ENCODE data around the gene ANKLE1. TPM values are rescaled to one million over a fixed set of nuclear protein-coding genes. Genes with fewer than 3 reads are reported as not detected.

ANKLE1 gene
- total RNA-seq, 3 donors from 2014 or later = 0.96 to 1.6 (median 1.0) TPM

- peak overlapping the region; percentile 87 for H3K27ac ChIP-seq
- peak overlapping the region; percentile 85 to 92 (median 89) for H3K4me3 ChIP-seq
- H3K4me1 ChIP-seq = peaks cover 7 to 13% of the 10 kb centered on the region in 2 donors
- H3K9me3 ChIP-seq = no peaks in the 10 kb centered on the region
- no peaks in the 10 kb centered on the region for H3K27me3 ChIP-seq
- intact Hi-C loops (cut with DNase I; ENCODE audit: low total_unique reads) = loop anchor here (10.0 kb wide), 1 partner anchor 75 kb away; no protein-coding TSS in a partner anchor
- DNase-seq (ENCODE audit: low spot score in 2 of 2) = no peak
- no peaks in the 10 kb centered on the region for H3K36me3 ChIP-seq
- no peak for TF ChIP-seq POLR2AphosphoS5 (IDR thresholded peaks at IDR 0.05)
These were observed 28.3 kb downstream of the ANKLE1 start for GRCh38 chr19:17309965-17310461.

- peaks cover 5 to 7% of the 10 kb centered on the region in 2 donors for H3K4me1 ChIP-seq
- no peak for TF ChIP-seq POLR2A (IDR thresholded peaks at IDR 0.05)
- no peak for TF ChIP-seq CTCF (IDR thresholded peaks at IDR 0.05)
- no peak for TF ChIP-seq POLR2AphosphoS5 (IDR thresholded peaks at IDR 0.05)
- intact Hi-C loops (cut with DNase I; ENCODE audit: low total_unique reads) = no loop called here
- no peaks in the 10 kb centered on the region for H3K27me3 ChIP-seq
- H3K4me3 ChIP-seq = no peak overlapping the region
- DNase-seq (ENCODE audit: low spot score in 2 of 2) = no peak
- no peak overlapping the region for H3K27ac ChIP-seq
- H3K9me3 ChIP-seq = no peaks in the 10 kb centered on the region
- no peaks in the 10 kb centered on the region for H3K36me3 ChIP-seq
These were observed 29.9 kb downstream of the ANKLE1 start for GRCh38 chr19:17311455-17312188.

- intact Hi-C loops (cut with DNase I; ENCODE audit: low total_unique reads) = no loop called here
- Histone ChIP-seq H3K36me3 (no peaks in the 10 kb centered on the region), H3K4me1 (peaks cover 5 to 7% of the 10 kb centered on the region in 2 donors), H3K27ac (no peak overlapping the region), H3K27me3 (no peaks in the 10 kb centered on the region), H3K4me3 (no peak overlapping the region), H3K9me3 (no peaks in the 10 kb centered on the region)
- TF ChIP-seq POLR2A (IDR thresholded peaks at IDR 0.05) (no peak), POLR2AphosphoS5 (IDR thresholded peaks at IDR 0.05) (no peak), CTCF (IDR thresholded peaks at IDR 0.05) (no peak)
- no peak for DNase-seq (ENCODE audit: low spot score in 2 of 2)
These were observed 30.8 kb downstream of the ANKLE1 start for GRCh38 chr19:17312189-17313113.

GRCh38 chr19:17314007-17314593 lies 32.4 kb downstream of the ANKLE1 start:
- Histone ChIP-seq H3K4me1 (peaks cover 5 to 7% of the 10 kb centered on the region in 2 donors), H3K27me3 (no peaks in the 10 kb centered on the region), H3K9me3 (no peaks in the 10 kb centered on the region), H3K36me3 (no peaks in the 10 kb centered on the region), H3K27ac (no peak overlapping the region), H3K4me3 (no peak overlapping the region)
- no peak for TF ChIP-seq CTCF (IDR thresholded peaks at IDR 0.05)
- TF ChIP-seq POLR2A (IDR thresholded peaks at IDR 0.05) = no peak
- TF ChIP-seq POLR2AphosphoS5 (IDR thresholded peaks at IDR 0.05) = no peak
- no peak for DNase-seq (ENCODE audit: low spot score in 2 of 2)
- intact Hi-C loops (cut with DNase I; ENCODE audit: low total_unique reads) = no loop called here

GRCh38 chr19:17318966-17319365 lies 37.3 kb downstream of the ANKLE1 start:
- peaks cover 7% of the 10 kb centered on the region for H3K36me3 ChIP-seq
- no peaks in the 10 kb centered on the region for H3K4me1 ChIP-seq
- intact Hi-C loops (cut with DNase I; ENCODE audit: low total_unique reads) = no loop called here
- no peak for TF ChIP-seq POLR2A (IDR thresholded peaks at IDR 0.05)
- TF ChIP-seq POLR2AphosphoS5 (IDR thresholded peaks at IDR 0.05) = no peak
- no peak for TF ChIP-seq CTCF (IDR thresholded peaks at IDR 0.05)
- H3K9me3 ChIP-seq = no peaks in the 10 kb centered on the region
- H3K4me3 ChIP-seq = no peak overlapping the region
- no peaks in the 10 kb centered on the region for H3K27me3 ChIP-seq
- no peak overlapping the region for H3K27ac ChIP-seq
- DNase-seq (ENCODE audit: low spot score in 2 of 2) = no peak
